Large intestine (tissue), 3 donors: ENCODE results near the gene RPL38. TPM values are rescaled to one million over a fixed set of nuclear protein-coding genes. Genes with fewer than 3 reads are reported as not detected.
A peak's percentile ranks its signal among the peaks of the same experiment; 100 is the strongest.

Experiments
- DNase-seq, 2 donors: peaks; one replicate each; pipeline versions ENCODE4 v3.0.0 to v3.0.0-alpha.2; 2013
- H3K27ac ChIP-seq: one replicate; pipeline ENCODE4 v1.5.1; 2013; ENCODE audit warnings: low read length
- H3K27me3 ChIP-seq: 2 replicates; pipeline ENCODE4 v1.6.1; 2013; ENCODE audit warnings: low read length; ENCODE audit not compliant: control insufficient read depth, insufficient read depth
- H3K36me3 ChIP-seq: 2 replicates; pipeline ENCODE4 v1.6.1; 2013; ENCODE audit warnings: low read length; ENCODE audit not compliant: control insufficient read depth, insufficient read depth
- H3K4me1 ChIP-seq: one replicate; pipeline ENCODE4 v1.6.1; 2013; ENCODE audit warnings: low read length; ENCODE audit not compliant: control insufficient read depth, insufficient read depth
- H3K4me3 ChIP-seq: one replicate; pipeline ENCODE4 v1.5.1; 2013; ENCODE audit warnings: low read length
- H3K9me3 ChIP-seq: one replicate; pipeline ENCODE4 v1.6.1; 2013; ENCODE audit warnings: mild to moderate bottlenecking, low read depth, low read length, moderate library complexity; ENCODE audit not compliant: control insufficient read depth
- WGBS: methylation state at CpG from one replicate; pipeline ENCODE4 v1.1.5; 2013; ENCODE audit warnings: low lambda C conversion rate; ENCODE audit not compliant: insufficient coverage; 5-methylcytosine and 5-hydroxymethylcytosine counted together
- polyA plus RNA-seq: library from polyadenylated mRNA; unstranded; fragments of 120-200 nt; gene quantifications from one replicate; pipeline ENCODE4 v1.2.1, GENCODE V29; 2013

The RPL38 gene
- polyA plus RNA-seq, 1 donor: 1,774 TPM

GRCh38 chr17:74160656-74161502 is 42.6 kb upstream of the RPL38 start:
- Histone ChIP-seq H3K4me1 (no peaks in the 10 kb centered on the region), H3K27ac (no peak overlapping the region), H3K4me3 (no peak overlapping the region), H3K27me3 (peaks cover 2% of the 10 kb centered on the region), H3K36me3 (no peaks in the 10 kb centered on the region), H3K9me3 (no peaks in the 10 kb centered on the region)
- DNase-seq: no peak
- no CpG with 5 or more reads among the region's 23 CpGs for WGBS

DNA sequence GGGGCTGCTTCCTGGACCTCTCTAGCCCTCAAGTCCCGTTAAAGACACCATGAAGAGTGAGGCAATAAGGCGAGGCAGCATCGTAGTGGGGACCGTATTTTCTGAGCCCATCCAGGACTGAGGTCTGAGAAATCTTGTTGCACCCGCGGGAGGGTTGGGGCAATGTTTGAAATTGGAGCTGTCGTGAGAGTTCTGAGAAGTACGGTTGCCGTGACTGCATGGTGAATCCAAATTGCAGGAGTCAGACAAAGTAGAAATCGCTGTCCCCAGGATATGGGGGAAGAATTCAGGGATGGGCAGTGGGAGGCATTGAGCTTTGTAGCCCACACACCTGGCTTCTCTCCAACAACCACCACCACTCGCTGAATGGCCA is 42.0 kb upstream of the RPL38 start:
- Histone ChIP-seq H3K36me3 (no peaks in the 10 kb centered on the region), H3K4me1 (no peaks in the 10 kb centered on the region), H3K27ac (no peak overlapping the region), H3K27me3 (peaks cover 2% of the 10 kb centered on the region), H3K9me3 (no peaks in the 10 kb centered on the region), H3K4me3 (no peak overlapping the region)
- no peak for DNase-seq
- WGBS: no CpG with 5 or more reads among the region's 11 CpGs

- Histone ChIP-seq H3K27ac (no peak overlapping the region), H3K27me3 (peaks cover 2% of the 10 kb centered on the region), H3K36me3 (no peaks in the 10 kb centered on the region), H3K4me3 (no peak overlapping the region), H3K4me1 (no peaks in the 10 kb centered on the region), H3K9me3 (no peaks in the 10 kb centered on the region)
- no peak for DNase-seq
- no CpG with 5 or more reads among the region's 11 CpGs for WGBS
Observed at GRCh38 chr17:74163271-74163821, 40.1 kb upstream of the RPL38 start.

- H3K36me3 ChIP-seq: no peaks in the 10 kb centered on the region
- no peak overlapping the region for H3K4me3 ChIP-seq
- no peaks in the 10 kb centered on the region for H3K4me1 ChIP-seq
- DNase-seq: no peak
- WGBS: 100% methylated on average over 2 of the region's 7 CpGs
- H3K9me3 ChIP-seq: no peaks in the 10 kb centered on the region
- peaks cover 2% of the 10 kb centered on the region for H3K27me3 ChIP-seq
- H3K27ac ChIP-seq: no peak overlapping the region
Observed at GRCh38 chr17:74163836-74164235, 39.6 kb upstream of the RPL38 start.

GRCh38 chr17:74164446-74165045 is 38.9 kb upstream of the RPL38 start:
- no peaks in the 10 kb centered on the region for H3K36me3 ChIP-seq
- 100% methylated on average over 1 of the region's 9 CpGs for WGBS
- no peak for DNase-seq

DNA sequence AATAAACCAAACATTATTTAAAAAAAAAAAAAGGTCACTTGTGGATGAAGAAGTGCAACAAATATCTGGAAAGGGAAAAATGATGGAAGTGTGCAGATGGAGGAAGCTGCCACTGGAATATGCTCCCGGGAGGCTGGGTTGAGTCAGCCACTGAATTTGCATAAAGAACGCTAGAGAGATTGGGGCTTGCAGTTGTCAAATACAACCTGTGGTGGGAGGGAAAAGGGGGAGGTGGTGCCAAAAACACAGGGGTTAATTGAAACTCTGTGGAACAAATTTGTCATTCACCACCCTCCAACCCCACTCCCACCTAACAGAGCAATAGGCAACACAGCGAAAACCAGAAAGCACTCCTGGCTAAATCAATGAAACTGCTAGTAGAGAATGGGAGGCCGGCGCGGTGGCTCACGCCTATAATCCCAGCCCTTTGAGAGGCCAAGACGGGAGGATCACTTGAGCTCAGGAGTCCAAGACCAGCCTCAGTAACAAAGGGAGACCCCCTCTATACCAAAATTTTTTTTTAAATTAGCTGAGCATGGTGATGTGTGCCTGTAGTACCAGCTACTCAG is 37.6 kb upstream of the RPL38 start:
- Histone ChIP-seq H3K27ac (no peak overlapping the region), H3K36me3 (no peaks in the 10 kb centered on the region), H3K27me3 (peaks cover 2% of the 10 kb centered on the region), H3K4me1 (no peaks in the 10 kb centered on the region), H3K9me3 (no peaks in the 10 kb centered on the region), H3K4me3 (no peak overlapping the region)
- DNase-seq: no peak
- WGBS: no CpG with 5 or more reads among the region's 8 CpGs

More at GRCh38 chr17:74164446-74165045, 38.9 kb upstream of the RPL38 start:
- H3K27me3 ChIP-seq: peaks cover 2% of the 10 kb centered on the region
- H3K4me1 ChIP-seq: no peaks in the 10 kb centered on the region
- no peak overlapping the region for H3K27ac ChIP-seq
- no peak overlapping the region for H3K4me3 ChIP-seq
- H3K9me3 ChIP-seq: no peaks in the 10 kb centered on the region

- H3K4me3 ChIP-seq: no peak overlapping the region
- H3K27ac ChIP-seq: no peak overlapping the region
- H3K4me1 ChIP-seq: no peaks in the 10 kb centered on the region
- peaks cover 20% of the 10 kb centered on the region for H3K27me3 ChIP-seq
- WGBS: no CpG with 5 or more reads among the region's 1 CpG
- H3K9me3 ChIP-seq: no peaks in the 10 kb centered on the region
- DNase-seq: no peak
- no peaks in the 10 kb centered on the region for H3K36me3 ChIP-seq
Observed at GRCh38 chr17:74170924-74171323, 32.6 kb upstream of the RPL38 start.

DNA sequence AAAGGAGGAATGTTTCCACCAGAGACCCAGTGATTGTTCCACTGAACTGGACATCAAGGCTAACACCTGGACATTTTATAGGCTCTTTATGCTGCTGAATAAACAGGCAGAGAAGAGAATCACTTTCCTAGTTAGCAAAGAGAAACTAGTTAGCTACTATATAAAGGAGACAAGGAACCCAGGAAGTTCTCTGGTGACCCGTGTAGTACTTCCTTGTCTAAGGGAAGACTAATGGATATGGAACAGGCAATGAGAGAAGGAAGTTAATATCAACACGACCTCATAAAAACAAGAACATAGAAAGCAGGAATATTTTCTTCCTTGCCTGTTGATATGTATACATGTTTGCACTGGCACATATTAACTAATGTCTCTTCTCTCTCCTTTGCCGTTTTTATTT is 30.8 kb upstream of the RPL38 start:
- peaks cover 26% of the 10 kb centered on the region for H3K27me3 ChIP-seq

GRCh38 chr17:74176546-74177001 is 26.9 kb upstream of the RPL38 start:
- Histone ChIP-seq H3K9me3 (no peaks in the 10 kb centered on the region), H3K27me3 (peaks cover 45% of the 10 kb centered on the region), H3K36me3 (no peaks in the 10 kb centered on the region), H3K4me3 (no peak overlapping the region), H3K27ac (no peak overlapping the region), H3K4me1 (no peaks in the 10 kb centered on the region)
- no CpG with 5 or more reads among the region's 10 CpGs for WGBS
- DNase-seq: peak; percentile 25 to 40

More for the DNA sequence above, 30.8 kb upstream of the RPL38 start:
- Histone ChIP-seq H3K36me3 (no peaks in the 10 kb centered on the region), H3K27ac (no peak overlapping the region), H3K4me1 (no peaks in the 10 kb centered on the region), H3K4me3 (no peak overlapping the region), H3K9me3 (no peaks in the 10 kb centered on the region)
- WGBS: 100% methylated on average over 1 of the region's 3 CpGs
- DNase-seq: no peak

DNA sequence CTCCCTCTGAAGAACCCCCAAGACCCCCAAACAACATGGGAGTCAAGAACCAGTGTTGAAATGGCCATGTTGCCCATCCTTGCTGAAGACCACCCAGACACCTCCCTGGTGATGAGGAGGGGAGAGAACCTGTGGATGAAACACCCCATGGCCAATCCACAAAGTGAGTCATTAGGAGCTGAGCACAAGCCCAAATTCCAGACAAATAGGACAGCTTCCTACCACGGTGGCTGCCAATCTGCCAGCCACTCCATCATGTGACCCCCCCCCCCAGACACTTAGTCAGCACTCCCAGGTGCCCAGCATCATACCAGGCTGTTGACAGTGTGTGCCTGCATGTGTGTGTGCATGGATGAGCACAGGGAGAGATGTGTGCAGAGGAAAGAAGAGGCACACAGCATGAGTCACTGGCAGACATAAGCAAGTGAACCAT is 26.4 kb upstream of the RPL38 start:
- peaks cover 47% of the 10 kb centered on the region for H3K27me3 ChIP-seq
- H3K4me1 ChIP-seq: no peaks in the 10 kb centered on the region
- H3K4me3 ChIP-seq: no peak overlapping the region
- no peak overlapping the region for H3K27ac ChIP-seq
- no peaks in the 10 kb centered on the region for H3K9me3 ChIP-seq
- no CpG with 5 or more reads among the region's 1 CpG for WGBS
- no peaks in the 10 kb centered on the region for H3K36me3 ChIP-seq
- DNase-seq: no peak
